Activated CD4-positive, CD25-positive, alpha-beta regulatory T cell treated with anti-CD3 and anti-CD28 coated beads, Interleukin-2, amount 50 U/mL, for 72 hours (primary cell): ENCODE data around the gene UNCX.
"Not testable (repeated sequence)": the region's sequence is repeated elsewhere in the genome, so short reads cannot be mapped to it uniquely, and the experiment has no call there.

Experiments
- DNase-seq: peaks from one replicate; pipeline ENCODE4 v3.0.0; 2021

UNCX gene

DNA sequence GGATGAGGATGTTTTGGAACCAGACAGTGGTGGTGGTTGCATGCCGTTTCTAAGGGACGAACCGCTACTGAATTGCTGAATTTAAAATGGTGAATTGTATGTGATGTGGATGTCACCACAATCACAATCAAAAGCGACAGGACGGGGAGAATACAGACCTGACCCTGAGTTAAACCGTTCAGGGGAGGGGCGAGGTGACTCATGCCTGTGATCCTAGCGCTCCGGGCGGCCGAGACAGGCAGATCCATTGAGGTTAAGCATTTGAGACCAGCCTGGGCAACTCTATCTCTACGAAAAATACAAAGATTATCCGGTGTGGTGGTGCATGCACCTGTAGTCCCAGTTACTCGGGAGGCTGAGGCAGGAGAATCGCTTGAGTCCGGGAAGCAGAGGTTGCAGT is 46.4 kb downstream of the UNCX start:
- no peak for DNase-seq

DNA sequence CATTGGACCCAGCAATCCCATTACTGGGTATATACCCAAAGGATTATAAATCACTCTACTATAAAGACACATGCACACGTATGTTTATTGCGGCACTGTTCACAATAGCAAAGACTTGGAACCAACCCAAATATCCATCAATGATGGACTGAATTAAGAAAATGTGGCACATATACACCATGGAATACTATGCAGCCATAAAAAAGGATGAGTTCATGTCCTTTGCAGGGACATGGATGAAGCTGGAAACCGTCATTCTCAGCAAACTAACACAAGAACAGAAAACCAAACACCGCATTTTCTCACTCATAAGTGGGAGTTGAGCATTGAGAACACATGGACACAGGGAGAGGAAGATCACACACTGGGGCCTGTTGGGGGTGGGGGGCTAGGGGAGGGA is 47.2 kb downstream of the UNCX start:
- not testable (repeated sequence) for DNase-seq

- no peak for DNase-seq
These were observed 48.4 kb downstream of the UNCX start for GRCh38 chr7:1281068-1281467.

DNA sequence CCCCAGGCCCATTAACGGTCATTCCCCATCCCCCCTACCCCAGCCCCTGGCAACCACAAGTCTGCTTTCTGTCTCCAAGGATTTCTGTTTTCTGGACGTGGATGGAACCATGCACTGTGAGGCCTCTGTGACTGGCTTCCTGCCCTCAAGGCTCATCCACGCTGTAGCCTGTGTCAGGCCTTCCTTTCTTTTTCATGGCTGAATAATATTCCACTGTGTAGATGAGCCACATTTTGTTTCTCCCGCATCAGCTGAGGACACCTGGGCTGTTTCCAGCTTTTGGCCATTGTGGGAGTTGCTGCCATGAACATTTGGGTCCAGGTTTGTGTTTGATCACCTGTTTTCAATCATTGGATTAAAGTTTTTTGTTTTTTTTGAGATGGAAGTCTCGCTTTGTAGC is 50.0 kb downstream of the UNCX start:
- DNase-seq: no peak

GRCh38 chr7:1283337-1283736 is 50.7 kb downstream of the UNCX start:
- no peak for DNase-seq

DNA sequence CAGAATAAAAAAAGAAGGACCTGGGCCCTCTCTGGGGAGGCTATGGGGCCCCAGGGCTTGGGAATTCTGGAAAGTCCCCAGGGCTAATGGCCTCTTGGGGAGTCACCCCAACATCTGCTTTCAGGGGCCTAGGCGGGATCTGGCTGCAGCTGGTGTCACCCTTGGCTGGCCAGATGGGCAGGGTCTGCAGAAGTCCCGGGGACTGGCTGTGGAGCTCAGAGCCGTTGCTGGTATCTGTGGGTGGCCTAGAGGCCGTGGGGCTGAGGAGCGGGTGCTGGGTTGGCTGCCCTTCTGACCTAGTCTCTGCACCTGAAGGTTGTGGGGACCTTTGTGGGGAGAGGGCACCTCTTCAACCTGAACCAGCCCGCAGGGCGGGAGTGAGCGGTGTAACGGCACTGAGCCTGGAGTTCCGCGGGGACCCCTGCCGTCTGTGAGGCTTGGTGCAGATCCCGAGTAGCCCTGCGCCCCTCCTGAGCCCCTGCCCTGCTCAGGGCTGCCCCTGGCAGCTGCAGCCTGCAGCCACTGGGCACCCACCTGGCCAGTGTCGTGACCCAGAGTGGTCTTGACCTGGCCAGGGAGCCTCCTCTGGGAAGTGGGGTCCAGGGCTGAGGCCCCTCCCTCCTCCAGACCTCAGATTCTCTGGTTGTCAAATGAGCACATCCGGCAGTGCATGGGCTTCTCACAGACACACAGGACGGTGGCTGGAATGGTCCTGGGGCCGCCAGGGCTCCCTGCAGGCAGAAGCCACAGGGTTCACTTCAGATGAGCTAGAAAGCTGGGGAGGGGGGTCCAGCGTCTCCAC is 51.5 kb downstream of the UNCX start:
- no peak for DNase-seq

DNA sequence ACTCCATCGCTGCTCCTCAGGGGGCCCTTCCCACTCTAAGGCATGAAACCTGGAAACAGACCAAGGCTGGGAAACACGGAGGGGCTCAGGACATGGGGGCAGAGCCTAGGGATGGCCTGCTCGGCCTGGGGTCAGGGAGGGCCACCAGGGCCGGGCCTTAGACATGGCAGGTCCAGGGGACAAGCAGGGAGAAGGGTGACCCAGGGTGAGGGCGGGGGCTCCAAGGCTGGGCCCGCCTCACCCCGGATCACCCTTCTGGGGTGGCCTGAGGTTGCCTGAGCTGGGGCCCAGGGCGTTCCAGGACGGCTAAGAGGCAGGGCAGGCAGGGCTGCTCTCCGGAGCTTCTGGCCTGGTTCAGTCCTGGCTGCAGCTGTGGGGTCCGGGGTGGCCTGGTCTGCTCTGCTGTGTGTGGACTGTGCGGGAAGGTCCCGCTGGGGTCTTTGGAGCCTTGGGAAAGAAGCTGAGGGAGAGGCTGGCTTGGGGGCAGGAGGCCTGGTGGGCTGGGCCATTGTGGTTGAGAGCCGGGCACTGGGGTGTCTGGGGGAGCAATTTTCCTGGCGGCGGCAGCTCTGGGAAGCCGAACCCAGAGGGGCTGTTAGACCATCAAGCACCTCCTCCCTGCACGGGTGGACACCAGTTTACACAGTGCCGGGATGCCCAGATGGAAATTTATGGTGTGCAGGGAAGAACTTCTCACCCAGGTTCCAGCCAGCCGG is 52.2 kb downstream of the UNCX start:
- DNase-seq: no peak

DNA sequence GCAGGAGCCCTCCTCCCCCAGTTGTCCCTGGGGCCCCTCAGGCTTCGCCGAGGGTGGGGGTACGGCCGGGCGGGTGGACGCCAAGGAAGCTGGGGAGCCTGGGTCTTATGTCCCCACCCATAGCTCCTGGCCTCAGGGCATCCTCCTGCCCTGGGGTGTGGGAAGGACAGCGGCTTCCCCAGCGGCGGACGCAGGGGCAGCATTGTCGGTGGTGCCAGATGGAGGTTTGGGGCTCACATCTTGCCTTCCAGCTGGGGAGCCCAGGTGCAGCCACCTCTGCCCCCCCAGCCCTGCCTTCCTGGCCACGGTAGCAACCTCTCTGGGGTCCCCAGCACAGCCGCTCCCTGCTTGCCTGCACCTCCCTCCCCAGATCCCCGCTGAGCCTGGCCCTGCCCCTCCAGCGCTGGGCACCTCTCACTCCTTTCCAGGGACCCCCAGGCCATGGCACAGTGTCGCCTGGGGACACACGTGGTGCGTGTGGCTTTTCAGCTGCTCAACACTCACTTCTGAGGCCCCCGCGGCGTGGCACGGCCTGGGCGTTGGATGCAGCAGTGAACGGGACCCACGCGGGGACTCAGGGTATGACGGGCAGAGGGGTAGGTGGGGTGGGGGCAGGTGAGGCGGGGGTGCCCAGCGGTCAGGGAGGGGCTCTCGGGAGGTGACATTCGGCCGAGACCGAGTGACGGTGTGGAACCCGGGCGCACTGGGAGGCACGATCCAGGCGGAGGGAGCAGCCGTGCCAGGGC is 53.1 kb downstream of the UNCX start:
- DNase-seq: no peak
